ENCODE results near the gene TNK2. TPM values are rescaled to one million over a fixed set of nuclear protein-coding genes. Genes with fewer than 3 reads are reported as not detected.
"Not testable (repeated sequence)": the region's sequence is repeated elsewhere in the genome, so short reads cannot be mapped to it uniquely, and the experiment has no call there.

Gene TNK2
- total and polyA plus RNA-seq, 2 of the 8 experiments (the other 6 are each of a cell fraction or from before 2014, with no cell fraction given): 10.4 to 33.9 TPM

DNA sequence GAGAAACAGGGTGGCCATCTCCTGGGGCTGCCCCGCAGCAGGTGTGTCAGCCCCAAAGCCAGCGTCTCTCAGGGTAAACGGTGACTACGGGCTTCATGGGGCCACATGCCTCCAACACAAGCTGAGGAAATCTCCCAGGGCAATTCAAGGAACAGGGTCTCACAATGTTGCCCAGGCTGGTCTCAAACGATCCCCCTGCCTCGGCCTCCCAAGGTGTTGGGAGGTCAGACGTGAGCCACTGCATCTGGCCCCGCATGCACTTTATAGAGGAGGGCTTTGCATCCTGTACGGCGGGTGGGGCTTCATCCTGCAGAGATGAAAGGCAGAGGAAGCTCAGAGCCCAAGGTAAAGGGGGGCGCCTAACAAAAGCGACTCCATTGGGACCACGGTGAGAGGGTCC is 42.4 kb upstream of the TNK2 start:
- H2AK5ac ChIP-seq (ENCODE audit: low read depth, low read length); H2AFZ ChIP-seq (ENCODE audit: low read length); H4K20me1 ChIP-seq (replicated peaks in 1 of 2; ENCODE audit: control insufficient read depth in 1 of 2, insufficient read depth in 2 of 2, low read length in 2 of 2); DNase-seq (ENCODE audit: low read depth in 1 of 2, low spot score in 2 of 2); H3K14ac ChIP-seq (ENCODE audit: insufficient read length); H3K4me1 ChIP-seq (replicated peaks in 1 of 4; ENCODE audit: control insufficient read depth in 3 of 4, insufficient read depth in 4 of 4, low read length in 3 of 4); H3K4ac ChIP-seq (replicated peaks; ENCODE audit: insufficient read length, low read depth, low read length); H3K56ac ChIP-seq (replicated peaks; ENCODE audit: insufficient read length, low read depth, low read length); H3K79me2 ChIP-seq (ENCODE audit: control insufficient read depth in 1 of 2, insufficient read depth in 2 of 2, low read length in 2 of 2); FAIRE-seq; H3K36me3 ChIP-seq (ENCODE audit: control insufficient read depth in 2 of 4, insufficient read depth in 4 of 4, low read length in 3 of 4); H3K23ac ChIP-seq (ENCODE audit: insufficient read length); H3K23me2 ChIP-seq (ENCODE audit: low read depth, low read length); H4K91ac ChIP-seq (replicated peaks; ENCODE audit: insufficient read length, low read length); H2BK15ac ChIP-seq (ENCODE audit: low read length); H3K9me3 ChIP-seq (ENCODE audit: insufficient read depth in 2 of 2, low read depth in 1 of 2, low read length in 1 of 2); H3K79me1 ChIP-seq (ENCODE audit: low read depth, low read length); H3K4me3 ChIP-seq (ENCODE audit: extremely low read depth in 1 of 4, insufficient read depth in 2 of 4, low read depth in 3 of 4, low read length in 4 of 4); H4K5ac ChIP-seq (ENCODE audit: insufficient read length, low read depth, low read length); H2BK20ac ChIP-seq (ENCODE audit: low read length); POLR2A ChIA-PET (ENCODE audit: partially characterized antibody); H2BK120ac ChIP-seq (replicated peaks; ENCODE audit: low read depth, low read length); H3K27me3 ChIP-seq (replicated peaks in 1 of 4; ENCODE audit: control insufficient read depth in 3 of 4, extremely low read depth in 1 of 4, insufficient read depth in 3 of 4, low read length in 3 of 4); H3K18ac ChIP-seq (ENCODE audit: extremely low read depth, low read length); H3K9ac ChIP-seq (replicated peaks in 1 of 4; ENCODE audit: extremely low read depth in 1 of 4, low read depth in 3 of 4, low read length in 3 of 4); H3K27ac ChIP-seq (ENCODE audit: low read depth, low read length); H4K8ac ChIP-seq (ENCODE audit: extremely low read depth, insufficient read depth, low read length); H2BK5ac ChIP-seq (ENCODE audit: low read depth, low read length); H2BK12ac ChIP-seq (ENCODE audit: low read depth, low read length); H3K4me2 ChIP-seq (ENCODE audit: insufficient read depth in 1 of 2, low read depth in 2 of 2, low read length in 2 of 2): not testable (repeated sequence)
- 87% methylated on average over 11 of the region's 13 CpGs; no CpG with 5 or more reads in 1 of the 2 experiments for WGBS, 2 experiments (ENCODE audit: extremely low coverage in 1 of 2, insufficient coverage in 1 of 2, insufficient read length in 1 of 2, insufficient replicate concordance in 2 of 2, low coverage in 1 of 2, low lambda C conversion rate in 2 of 2, missing lambda C conversion rate in 1 of 2)
- CTCF ChIA-PET (ENCODE audit: partially characterized antibody): interaction anchor here (1.2 kb wide), 1 partner anchor 56 kb away, joined by 3 read pairs; no protein-coding TSS in a partner anchor

DNA sequence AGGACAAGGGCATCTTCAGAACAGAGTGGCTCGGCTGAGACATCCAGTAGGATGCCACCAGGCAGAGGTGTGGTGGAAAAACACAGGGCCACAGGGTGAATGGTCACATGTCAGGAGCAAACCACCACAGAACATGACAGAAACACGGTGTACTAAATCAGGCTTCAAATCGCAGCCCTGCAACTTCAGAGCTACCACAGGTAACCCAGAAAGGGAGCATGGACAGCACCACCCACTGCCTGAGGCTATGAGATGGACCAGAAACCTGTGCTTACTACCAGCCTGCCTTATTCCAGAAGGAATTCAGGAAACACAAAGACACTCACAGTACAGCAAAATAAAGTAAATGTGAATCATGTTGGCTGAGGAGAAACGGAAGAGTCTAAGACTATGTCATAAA is 41.8 kb upstream of the TNK2 start:
- H3K14ac ChIP-seq (ENCODE audit: insufficient read length); H2AK5ac ChIP-seq (ENCODE audit: low read depth, low read length); H3K36me3 ChIP-seq (ENCODE audit: control insufficient read depth in 2 of 4, insufficient read depth in 4 of 4, low read length in 3 of 4); H2BK120ac ChIP-seq (replicated peaks; ENCODE audit: low read depth, low read length); H3K23ac ChIP-seq (ENCODE audit: insufficient read length); H2BK12ac ChIP-seq (ENCODE audit: low read depth, low read length); H3K9me3 ChIP-seq (ENCODE audit: insufficient read depth in 2 of 2, low read depth in 1 of 2, low read length in 1 of 2); H3K79me1 ChIP-seq (ENCODE audit: low read depth, low read length); H2BK20ac ChIP-seq (ENCODE audit: low read length); H3K18ac ChIP-seq (ENCODE audit: extremely low read depth, low read length); H3K79me2 ChIP-seq (ENCODE audit: control insufficient read depth in 1 of 2, insufficient read depth in 2 of 2, low read length in 2 of 2); H3K4me1 ChIP-seq (replicated peaks in 1 of 4; ENCODE audit: control insufficient read depth in 3 of 4, insufficient read depth in 4 of 4, low read length in 3 of 4); H4K20me1 ChIP-seq (replicated peaks in 1 of 2; ENCODE audit: control insufficient read depth in 1 of 2, insufficient read depth in 2 of 2, low read length in 2 of 2); H3K4me3 ChIP-seq (ENCODE audit: extremely low read depth in 1 of 4, insufficient read depth in 2 of 4, low read depth in 3 of 4, low read length in 4 of 4); H4K91ac ChIP-seq (replicated peaks; ENCODE audit: insufficient read length, low read length); H2BK5ac ChIP-seq (ENCODE audit: low read depth, low read length); H3K23me2 ChIP-seq (ENCODE audit: low read depth, low read length); H4K8ac ChIP-seq (ENCODE audit: extremely low read depth, insufficient read depth, low read length); H3K4ac ChIP-seq (replicated peaks; ENCODE audit: insufficient read length, low read depth, low read length); H3K27me3 ChIP-seq (replicated peaks in 1 of 4; ENCODE audit: control insufficient read depth in 3 of 4, extremely low read depth in 1 of 4, insufficient read depth in 3 of 4, low read length in 3 of 4); FAIRE-seq; DNase-seq (ENCODE audit: low read depth in 1 of 2, low spot score in 2 of 2); H2BK15ac ChIP-seq (ENCODE audit: low read length); H3K9ac ChIP-seq (replicated peaks in 1 of 4; ENCODE audit: extremely low read depth in 1 of 4, low read depth in 3 of 4, low read length in 3 of 4); H3K56ac ChIP-seq (replicated peaks; ENCODE audit: insufficient read length, low read depth, low read length); POLR2A ChIA-PET (ENCODE audit: partially characterized antibody); H2AFZ ChIP-seq (ENCODE audit: low read length); H4K5ac ChIP-seq (ENCODE audit: insufficient read length, low read depth, low read length); H3K27ac ChIP-seq (ENCODE audit: low read depth, low read length); H3K4me2 ChIP-seq (ENCODE audit: insufficient read depth in 1 of 2, low read depth in 2 of 2, low read length in 2 of 2): not testable (repeated sequence)
- WGBS, 2 experiments (ENCODE audit: extremely low coverage in 1 of 2, insufficient coverage in 1 of 2, insufficient read length in 1 of 2, insufficient replicate concordance in 2 of 2, low coverage in 1 of 2, low lambda C conversion rate in 2 of 2, missing lambda C conversion rate in 1 of 2): 87% methylated on average over 4 of the region's 4 CpGs; no CpG with 5 or more reads in 1 of the 2 experiments
- CTCF ChIA-PET (ENCODE audit: partially characterized antibody): interaction anchor here (1.2 kb wide), 1 partner anchor 56 kb away, joined by 3 read pairs; no protein-coding TSS in a partner anchor
